ENCODE data around the gene MBOAT1. TPM values are rescaled to one million over a fixed set of nuclear protein-coding genes. Genes with fewer than 3 reads are reported as not detected.

MBOAT1 gene
- total and polyA plus RNA-seq, 3 donors from 2014 or later: 4.1 to 5.3 (median 4.5) TPM

DNA sequence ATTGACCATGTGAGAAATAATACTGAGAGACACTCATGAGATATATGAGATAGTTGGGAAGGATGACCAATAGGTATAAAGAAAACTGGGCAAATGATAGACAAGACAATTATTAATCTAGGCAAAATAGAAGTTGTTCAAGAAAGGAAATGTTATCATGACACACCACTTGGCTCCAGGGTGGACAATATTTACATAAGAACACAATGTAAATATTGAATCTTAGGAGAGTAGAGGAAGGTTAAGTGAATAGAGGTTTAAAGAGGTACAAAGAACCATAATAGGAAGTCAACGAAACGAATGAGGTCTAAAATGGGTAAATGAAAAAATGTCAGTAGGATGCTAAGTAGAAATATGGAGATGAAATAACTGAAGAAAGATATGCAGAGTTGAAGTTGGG is 126.5 kb downstream of the MBOAT1 start:
- Histone ChIP-seq H3K4me1 (no peaks in the 10 kb centered on the region), H3K4me3 (no peak overlapping the region), H3K9me3 (no peaks in the 10 kb centered on the region), H3K27me3 (no peaks in the 10 kb centered on the region), H3K36me3 (ENCODE audit: low read depth, missing control alignments) (no peaks in the 10 kb centered on the region), H3K27ac (no peak overlapping the region)
- TF ChIP-seq, protein P1, sequence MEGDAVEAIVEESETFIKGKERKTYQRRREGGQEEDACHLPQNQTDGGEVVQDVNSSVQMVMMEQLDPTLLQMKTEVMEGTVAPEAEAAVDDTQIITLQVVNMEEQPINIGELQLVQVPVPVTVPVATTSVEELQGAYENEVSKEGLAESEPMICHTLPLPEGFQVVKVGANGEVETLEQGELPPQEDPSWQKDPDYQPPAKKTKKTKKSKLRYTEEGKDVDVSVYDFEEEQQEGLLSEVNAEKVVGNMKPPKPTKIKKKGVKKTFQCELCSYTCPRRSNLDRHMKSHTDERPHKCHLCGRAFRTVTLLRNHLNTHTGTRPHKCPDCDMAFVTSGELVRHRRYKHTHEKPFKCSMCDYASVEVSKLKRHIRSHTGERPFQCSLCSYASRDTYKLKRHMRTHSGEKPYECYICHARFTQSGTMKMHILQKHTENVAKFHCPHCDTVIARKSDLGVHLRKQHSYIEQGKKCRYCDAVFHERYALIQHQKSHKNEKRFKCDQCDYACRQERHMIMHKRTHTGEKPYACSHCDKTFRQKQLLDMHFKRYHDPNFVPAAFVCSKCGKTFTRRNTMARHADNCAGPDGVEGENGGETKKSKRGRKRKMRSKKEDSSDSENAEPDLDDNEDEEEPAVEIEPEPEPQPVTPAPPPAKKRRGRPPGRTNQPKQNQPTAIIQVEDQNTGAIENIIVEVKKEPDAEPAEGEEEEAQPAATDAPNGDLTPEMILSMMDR (IDR thresholded peaks at IDR 0.05): no peak
- TF ChIP-seq POLR2A (IDR thresholded peaks at IDR 0.05): no peak
- 83 to 92% methylated on average over 2 of the region's 2 CpGs for WGBS, 2 donors
- intact Hi-C loops (cut with DNase I; ENCODE audit: low total_unique reads): no loop called here
- DNase-seq: no peak

DNA sequence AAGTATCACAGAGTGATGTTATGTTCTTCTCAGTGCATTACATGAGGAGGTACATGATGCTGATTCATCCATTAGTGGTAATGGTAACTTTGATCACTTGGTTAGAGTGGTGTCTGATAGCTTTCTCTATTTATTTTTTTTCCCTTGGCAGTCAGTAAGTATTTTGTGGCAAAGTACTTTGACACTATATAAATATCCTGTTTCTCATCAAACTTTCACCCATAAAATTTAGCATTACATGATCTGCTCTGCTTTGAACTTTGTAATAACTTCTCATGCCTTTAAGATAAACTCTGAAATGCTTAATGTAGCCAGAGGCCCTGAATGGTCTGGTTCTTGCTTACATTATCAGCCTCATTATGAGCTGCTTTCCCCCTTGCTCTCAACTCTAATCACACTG is 127.9 kb downstream of the MBOAT1 start:
- Histone ChIP-seq H3K4me3 (no peak overlapping the region), H3K27ac (no peak overlapping the region), H3K4me1 (no peaks in the 10 kb centered on the region), H3K27me3 (no peaks in the 10 kb centered on the region), H3K36me3 (ENCODE audit: low read depth, missing control alignments) (no peaks in the 10 kb centered on the region), H3K9me3 (no peaks in the 10 kb centered on the region)
- intact Hi-C loops (cut with DNase I; ENCODE audit: low total_unique reads): no loop called here
- TF ChIP-seq, protein P1 (IDR thresholded peaks at IDR 0.05): no peak
- TF ChIP-seq POLR2A (IDR thresholded peaks at IDR 0.05): no peak
- DNase-seq: no peak

DNA sequence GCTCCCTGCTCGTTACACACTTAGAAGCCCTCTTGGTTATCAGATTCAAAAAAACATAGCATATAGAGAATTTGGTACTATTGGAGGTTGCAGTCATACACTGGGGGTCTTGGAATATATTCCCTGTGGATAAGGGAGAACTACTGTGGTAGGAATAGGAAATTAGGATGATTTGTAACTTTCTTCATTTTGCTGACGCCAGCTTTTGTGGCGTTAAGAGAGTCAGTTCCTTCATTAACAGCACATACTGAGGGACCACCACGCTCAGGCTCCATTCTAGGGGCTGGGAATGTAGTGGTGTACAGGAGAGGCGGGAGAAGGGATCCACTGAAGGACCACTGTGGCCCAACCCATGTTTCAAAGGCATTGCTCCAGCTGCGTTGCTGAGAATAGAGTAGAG is 140.3 kb downstream of the MBOAT1 start:
- DNase-seq: no peak
- intact Hi-C loops (cut with DNase I; ENCODE audit: low total_unique reads): no loop called here
- Histone ChIP-seq H3K4me1 (no peaks in the 10 kb centered on the region), H3K27ac (no peak overlapping the region), H3K36me3 (ENCODE audit: low read depth, missing control alignments) (no peaks in the 10 kb centered on the region), H3K4me3 (no peak overlapping the region), H3K27me3 (no peaks in the 10 kb centered on the region), H3K9me3 (no peaks in the 10 kb centered on the region)
- WGBS, 2 donors: 85 to 91% methylated on average over 6 of the region's 6 CpGs
- TF ChIP-seq POLR2A (IDR thresholded peaks at IDR 0.05): no peak
- TF ChIP-seq, protein P1 (IDR thresholded peaks at IDR 0.05): no peak

DNA sequence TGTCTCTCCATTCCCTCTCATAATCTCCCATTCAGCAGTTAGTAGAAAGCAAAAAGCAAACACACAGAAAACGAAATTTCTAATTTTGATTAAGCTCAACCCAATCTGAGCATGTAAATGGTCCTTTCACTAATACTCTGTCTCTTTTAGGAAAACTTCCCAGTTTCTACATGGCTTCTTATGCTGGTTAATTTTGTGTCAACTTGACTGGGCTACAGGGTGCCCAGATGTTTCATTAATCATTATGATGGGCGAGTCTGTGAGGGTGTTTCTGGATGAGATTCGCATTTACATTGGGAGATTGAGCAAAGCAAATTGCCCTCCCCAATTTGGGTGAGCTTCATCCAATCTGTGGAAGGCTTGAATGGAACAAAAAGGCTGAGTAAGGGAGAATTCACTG is 142.2 kb downstream of the MBOAT1 start:
- WGBS, 2 donors: 86 to 91% methylated on average over 3 of the region's 3 CpGs
- no peaks in the 10 kb centered on the region for H3K27me3 ChIP-seq
- intact Hi-C loops (cut with DNase I; ENCODE audit: low total_unique reads): no loop called here
- H3K9me3 ChIP-seq: no peaks in the 10 kb centered on the region
- no peak overlapping the region for H3K4me3 ChIP-seq
- no peak for DNase-seq
- no peaks in the 10 kb centered on the region for H3K4me1 ChIP-seq
- H3K27ac ChIP-seq: no peak overlapping the region
- no peak for TF ChIP-seq POLR2A (IDR thresholded peaks at IDR 0.05)
- TF ChIP-seq, protein P1 (IDR thresholded peaks at IDR 0.05): no peak
- no peaks in the 10 kb centered on the region for H3K36me3 ChIP-seq (ENCODE audit: low read depth, missing control alignments)

DNA sequence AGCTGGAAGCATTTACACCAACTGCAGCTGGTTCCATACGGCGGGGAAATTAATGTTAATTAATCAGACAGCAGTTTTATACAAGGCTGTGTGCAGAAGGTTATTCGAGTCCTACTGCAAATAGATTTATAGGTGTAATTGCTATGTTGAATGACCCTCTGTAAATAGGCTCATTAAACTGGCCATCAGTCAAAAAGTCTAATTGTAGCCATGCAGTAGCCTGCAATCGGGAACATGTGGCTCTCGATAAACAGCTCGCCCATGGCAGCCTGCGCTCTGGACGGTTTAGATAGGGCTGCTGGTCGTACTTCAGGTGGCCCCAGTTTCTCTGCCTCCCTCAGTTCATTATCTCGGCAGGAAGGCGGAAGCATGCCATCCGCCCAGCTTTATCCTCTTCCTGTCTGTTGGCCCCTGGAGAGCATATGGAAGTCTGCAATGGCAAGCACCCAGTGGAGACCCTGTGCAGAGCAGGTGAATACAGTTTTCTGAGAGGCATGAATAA is 143.2 kb downstream of the MBOAT1 start:
- TF ChIP-seq POLR2A (IDR thresholded peaks at IDR 0.05): no peak
- TF ChIP-seq, protein P1 (IDR thresholded peaks at IDR 0.05): no peak
- Histone ChIP-seq H3K4me3 (peak overlapping the region in 1 of 2 donors; percentile 3), H3K27me3 (no peaks in the 10 kb centered on the region), H3K9me3 (no peaks in the 10 kb centered on the region), H3K27ac (no peak overlapping the region), H3K36me3 (ENCODE audit: low read depth, missing control alignments) (no peaks in the 10 kb centered on the region), H3K4me1 (no peaks in the 10 kb centered on the region)
- no peak for DNase-seq
- intact Hi-C loops (cut with DNase I; ENCODE audit: low total_unique reads): loop anchor here (10.0 kb wide), 1 partner anchor 1474 kb away; no protein-coding TSS in a partner anchor
- 40 to 47% methylated on average over 11 to 12 of the region's 12 CpGs for WGBS, 2 donors

Measured in testis (tissue), 3 donors.